Mesodermal cell (in vitro differentiated cells): ENCODE results near the gene BBS10.

ENCODE experiments used
- H3K27ac ChIP-seq: 2 replicates; pipeline ENCODE4 v1.7.0; 2013; ENCODE audit warnings: mild to moderate bottlenecking, low read depth, low read length, moderate library complexity; ENCODE audit not compliant: severe bottlenecking
- H3K36me3 ChIP-seq: 2 replicates; pipeline ENCODE4 v1.7.1; 2013; ENCODE audit warnings: mild to moderate bottlenecking, low read length, moderate library complexity; ENCODE audit not compliant: control insufficient read depth, insufficient read depth
- H3K4me1 ChIP-seq: one replicate; pipeline ENCODE4 v1.7.1; 2013; ENCODE audit warnings: mild to moderate bottlenecking, low read length; ENCODE audit not compliant: insufficient read depth, control insufficient read depth, poor library complexity, severe bottlenecking
- H3K4me3 ChIP-seq: 2 replicates; pipeline ENCODE4 v1.7.0; 2013; ENCODE audit warnings: low read length, control low read depth, mild to moderate bottlenecking; ENCODE audit not compliant: insufficient read depth, poor library complexity, severe bottlenecking; ENCODE audit errors: extremely low read depth
- H3K9me3 ChIP-seq: 2 replicates; pipeline ENCODE4 v1.7.1; 2013; ENCODE audit warnings: mild to moderate bottlenecking, low read length, moderate library complexity; ENCODE audit not compliant: control insufficient read depth
- WGBS, 2 experiments: methylation state at CpG; one replicate each; pipeline ENCODE4 v1.1.5; 2013; ENCODE audit warnings: missing lambda C conversion rate in 2 of 2; ENCODE audit not compliant: insufficient coverage in 2 of 2; 5-methylcytosine and 5-hydroxymethylcytosine counted together

BBS10 gene

DNA sequence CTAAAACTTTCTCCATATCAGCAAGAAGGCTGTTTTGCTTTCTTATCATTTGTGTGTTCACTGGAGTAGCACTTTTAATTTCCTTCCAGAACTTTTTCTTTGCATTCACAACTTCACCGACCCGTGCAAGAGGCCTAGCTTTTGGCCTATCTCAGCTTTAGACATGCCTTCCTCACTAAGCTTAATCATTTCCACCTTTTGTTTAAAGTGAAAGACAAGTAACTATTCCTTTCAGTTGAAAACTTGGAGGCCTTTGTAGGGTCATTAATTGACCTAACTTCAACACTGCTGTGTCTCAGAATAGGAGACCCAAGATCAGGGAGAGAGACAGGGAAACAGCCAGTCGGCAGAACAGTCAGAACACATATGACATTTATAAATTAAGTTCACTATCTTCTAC is 39.3 kb downstream of the BBS10 start:
- no peak overlapping the region for H3K27ac ChIP-seq
- WGBS, 2 experiments = 79 to 87% methylated on average over 2 to 3 of the region's 3 CpGs
- peaks cover 13% of the 10 kb centered on the region for H3K4me1 ChIP-seq
- H3K36me3 ChIP-seq = no peaks in the 10 kb centered on the region
- no peak overlapping the region for H3K4me3 ChIP-seq
- H3K9me3 ChIP-seq = peaks cover 2% of the 10 kb centered on the region

GRCh38 chr12:76307083-76307482 is 41.1 kb downstream of the BBS10 start:
- Histone ChIP-seq H3K27ac (no peak overlapping the region), H3K36me3 (no peaks in the 10 kb centered on the region), H3K4me3 (no peak overlapping the region), H3K9me3 (peaks cover 4% of the 10 kb centered on the region), H3K4me1 (peaks cover 11% of the 10 kb centered on the region)
- WGBS, 2 experiments = 100% methylated on average over 1 of the region's 1 CpG; no CpG with 5 or more reads in 1 of the 2 experiments

DNA sequence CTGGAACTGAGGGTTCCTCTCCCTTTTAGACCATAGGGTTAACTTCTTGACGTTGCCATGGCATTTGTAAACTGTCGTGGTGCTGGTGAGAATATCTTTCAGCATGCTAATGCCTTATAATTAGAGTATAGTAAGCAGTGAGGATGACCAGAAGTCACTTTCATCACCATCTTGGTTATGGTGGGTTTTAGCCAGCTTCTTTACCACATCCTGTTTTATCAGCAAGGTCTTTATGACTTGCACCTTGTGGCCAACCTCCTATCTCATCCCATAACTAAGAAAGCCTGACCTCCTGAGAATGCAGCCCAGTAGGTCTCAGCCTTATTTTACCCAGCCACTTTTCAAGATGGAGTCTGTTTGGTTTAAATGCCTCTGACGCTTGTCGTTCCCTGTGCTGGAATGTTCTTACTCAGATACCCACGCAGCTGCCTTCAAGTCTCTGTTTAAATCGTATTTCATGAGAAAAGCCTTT is 44.2 kb downstream of the BBS10 start:
- H3K4me1 ChIP-seq = peaks cover 8% of the 10 kb centered on the region
- no peak overlapping the region for H3K27ac ChIP-seq
- 95 to 98% methylated on average over 2 to 6 of the region's 6 CpGs for WGBS, 2 experiments
- H3K36me3 ChIP-seq = no peaks in the 10 kb centered on the region
- peaks cover 4% of the 10 kb centered on the region for H3K9me3 ChIP-seq
- H3K4me3 ChIP-seq = no peak overlapping the region

GRCh38 chr12:76303365-76303764 is 44.9 kb downstream of the BBS10 start:
- 91 to 92% methylated on average over 2 of the region's 2 CpGs for WGBS, 2 experiments
- no peak overlapping the region for H3K27ac ChIP-seq

GRCh38 chr12:76300297-76300665 is 47.9 kb downstream of the BBS10 start:
- H3K36me3 ChIP-seq = peaks cover 3% of the 10 kb centered on the region
- WGBS, 2 experiments = 85 to 90% methylated on average over 6 of the region's 6 CpGs
- peaks cover 4% of the 10 kb centered on the region for H3K9me3 ChIP-seq
- no peak overlapping the region for H3K4me3 ChIP-seq
- H3K27ac ChIP-seq = no peak overlapping the region
- peaks cover 8% of the 10 kb centered on the region for H3K4me1 ChIP-seq

More at GRCh38 chr12:76303365-76303764, 44.9 kb downstream of the BBS10 start:
- no peak overlapping the region for H3K4me3 ChIP-seq
- H3K4me1 ChIP-seq = peaks cover 8% of the 10 kb centered on the region
- H3K9me3 ChIP-seq = peaks cover 4% of the 10 kb centered on the region
- no peaks in the 10 kb centered on the region for H3K36me3 ChIP-seq

GRCh38 chr12:76299536-76300296 is 48.5 kb downstream of the BBS10 start:
- peaks cover 4% of the 10 kb centered on the region for H3K9me3 ChIP-seq
- H3K4me3 ChIP-seq = no peak overlapping the region
- peaks cover 3% of the 10 kb centered on the region for H3K36me3 ChIP-seq
- 46 to 58% methylated on average over 3 to 4 of the region's 5 CpGs for WGBS, 2 experiments
- peaks cover 8% of the 10 kb centered on the region for H3K4me1 ChIP-seq
- H3K27ac ChIP-seq = no peak overlapping the region
